Measurements from ENCODE around the gene ARPC3.
A peak's percentile ranks its signal among the peaks of the same experiment; 100 is the strongest.
"Not testable (repeated sequence)": the region's sequence is repeated elsewhere in the genome, so short reads cannot be mapped to it uniquely, and the experiment has no call there.

ARPC3 gene

DNA sequence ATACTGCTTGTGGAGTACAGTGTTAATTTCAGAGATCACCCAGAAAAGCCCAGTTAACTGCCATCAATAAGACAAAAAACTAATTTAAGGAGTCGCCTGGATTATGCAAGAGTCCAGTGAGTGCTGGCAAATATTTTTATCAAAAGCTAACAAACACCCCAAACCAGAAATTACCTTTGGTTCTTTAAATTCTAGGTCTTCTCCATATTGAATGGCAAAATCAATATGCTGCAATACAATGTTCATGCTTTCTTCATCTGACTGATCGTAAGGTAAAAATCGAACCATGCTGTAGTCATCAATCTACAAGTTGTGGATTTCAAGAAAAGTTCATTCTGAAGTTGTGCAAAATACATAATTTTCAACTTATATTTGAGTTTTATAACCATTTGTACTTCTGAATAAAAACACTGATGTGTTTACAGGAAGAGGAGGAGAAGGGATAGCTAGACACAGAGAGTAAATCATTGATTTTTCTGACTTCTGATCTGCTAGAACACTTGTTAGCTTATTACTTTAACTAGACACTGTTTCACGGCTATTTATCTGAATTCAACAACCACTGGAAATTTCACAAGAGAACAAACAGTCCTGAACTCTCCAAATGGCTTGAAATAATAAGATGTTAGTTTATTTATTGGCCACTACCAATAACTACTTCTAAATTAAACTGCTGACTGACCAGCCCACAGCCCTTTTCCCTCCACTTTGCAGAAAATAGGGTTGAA, 3.6 kb upstream of the ARPC3 start:
- no peaks in the 10 kb centered on the region for H3K27me3 ChIP-seq (ENCODE audit: insufficient read depth, low read length)
- peaks cover 14% of the 10 kb centered on the region for H3K79me2 ChIP-seq (ENCODE audit: control insufficient read depth, insufficient read depth, low read length, unreplicated experiment)
- H3K4me3 ChIP-seq (ENCODE audit: low read depth, low read length), result no peak overlapping the region
- H3K27ac ChIP-seq (ENCODE audit: low read depth, low read length), result no peak overlapping the region
- H3K4me1 ChIP-seq (ENCODE audit: control insufficient read depth, insufficient read depth, low read length, unreplicated experiment), result peaks cover 4% of the 10 kb centered on the region
- no peak overlapping the region for H2AFZ ChIP-seq (ENCODE audit: low read length, unreplicated experiment)
- peaks cover 7% of the 10 kb centered on the region; the same call in 1 of the 2 replicates for H3K36me3 ChIP-seq (ENCODE audit: insufficient read depth, low read length)

DNA sequence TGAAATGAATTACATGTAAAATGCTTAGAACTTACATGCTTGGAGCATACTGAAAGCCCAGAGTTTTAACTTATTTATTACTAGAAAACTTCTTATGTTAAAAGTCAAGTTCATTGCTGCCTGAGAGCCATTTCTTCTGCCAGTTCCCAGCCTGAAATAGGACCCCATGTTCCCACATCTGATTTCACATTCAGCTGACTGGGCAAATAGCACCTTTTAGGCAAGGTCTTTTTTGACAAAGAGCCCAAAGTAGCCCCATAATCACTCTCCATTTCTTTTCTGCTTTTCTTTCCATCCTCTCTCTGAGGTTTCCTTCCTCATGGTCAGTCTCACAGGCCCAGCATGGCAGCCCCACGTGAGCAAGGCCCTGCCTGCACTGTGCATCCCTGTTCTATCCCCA, 1.1 kb upstream of the ARPC3 start:
- H3K27ac ChIP-seq (ENCODE audit: low read depth, low read length), result no peak overlapping the region

DNA sequence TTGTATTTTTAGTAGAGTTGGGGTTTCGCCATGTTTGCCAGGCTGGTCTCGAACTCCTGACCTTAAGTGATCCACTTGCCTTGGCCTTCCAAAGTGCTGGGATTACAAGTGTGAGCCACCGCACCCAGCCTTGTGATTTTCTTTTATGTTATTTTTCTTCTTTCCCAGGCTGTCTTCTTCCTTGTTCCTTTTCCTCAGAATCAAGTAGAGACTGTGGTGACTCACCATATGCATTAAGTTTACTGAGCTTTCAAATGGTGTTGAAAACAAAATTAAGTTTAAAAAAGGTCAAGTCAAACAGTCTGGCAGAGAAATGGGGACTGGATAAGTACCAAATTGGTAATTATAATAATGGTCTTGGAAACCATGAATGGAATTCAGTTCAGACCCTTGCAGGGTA, 5.7 kb downstream of the ARPC3 start:
- peaks cover 24% of the 10 kb centered on the region for H3K36me3 ChIP-seq (ENCODE audit: insufficient read depth, low read length)
- peaks cover 4% of the 10 kb centered on the region for H3K4me1 ChIP-seq (ENCODE audit: control insufficient read depth, insufficient read depth, low read length, unreplicated experiment)
- H3K4me3 ChIP-seq (ENCODE audit: low read depth, low read length), result no peak overlapping the region
- peaks cover 50% of the 10 kb centered on the region for H3K79me2 ChIP-seq (ENCODE audit: control insufficient read depth, insufficient read depth, low read length, unreplicated experiment)
- H3K27ac ChIP-seq (ENCODE audit: low read depth, low read length), result no peak overlapping the region
- H3K27me3 ChIP-seq (ENCODE audit: insufficient read depth, low read length), result no peaks in the 10 kb centered on the region
- H2AFZ ChIP-seq (ENCODE audit: low read length, unreplicated experiment), result no peak overlapping the region

More for the DNA sequence above, 1.1 kb upstream of the ARPC3 start:
- Histone ChIP-seq H3K4me1 (ENCODE audit: control insufficient read depth, insufficient read depth, low read length, unreplicated experiment) (peaks cover 4% of the 10 kb centered on the region), H3K4me3 (ENCODE audit: low read depth, low read length) (no peak overlapping the region), H3K27me3 (ENCODE audit: insufficient read depth, low read length) (no peaks in the 10 kb centered on the region), H2AFZ (ENCODE audit: low read length, unreplicated experiment) (no peak overlapping the region), H3K79me2 (ENCODE audit: control insufficient read depth, insufficient read depth, low read length, unreplicated experiment) (peaks cover 36% of the 10 kb centered on the region), H3K36me3 (ENCODE audit: insufficient read depth, low read length) (peaks cover 7% of the 10 kb centered on the region; the same call in 1 of the 2 replicates)

- H3K79me2 ChIP-seq (ENCODE audit: control insufficient read depth, insufficient read depth, low read length, unreplicated experiment), result no peaks in the 10 kb centered on the region
- peaks cover 19% of the 10 kb centered on the region for H3K36me3 ChIP-seq (ENCODE audit: insufficient read depth, low read length)
- H2AFZ ChIP-seq (ENCODE audit: low read length, unreplicated experiment), result no peak overlapping the region
- peaks cover 13% of the 10 kb centered on the region for H3K4me1 ChIP-seq (ENCODE audit: control insufficient read depth, insufficient read depth, low read length, unreplicated experiment)
- no peaks in the 10 kb centered on the region for H3K27me3 ChIP-seq (ENCODE audit: insufficient read depth, low read length)
- H3K27ac ChIP-seq (ENCODE audit: low read depth, low read length), result peak overlapping the region; percentile 64
- H3K4me3 ChIP-seq (ENCODE audit: low read depth, low read length), result no peak overlapping the region
These were observed 13.9 kb downstream of the ARPC3 start for GRCh38 chr12:110436231-110436630.

DNA sequence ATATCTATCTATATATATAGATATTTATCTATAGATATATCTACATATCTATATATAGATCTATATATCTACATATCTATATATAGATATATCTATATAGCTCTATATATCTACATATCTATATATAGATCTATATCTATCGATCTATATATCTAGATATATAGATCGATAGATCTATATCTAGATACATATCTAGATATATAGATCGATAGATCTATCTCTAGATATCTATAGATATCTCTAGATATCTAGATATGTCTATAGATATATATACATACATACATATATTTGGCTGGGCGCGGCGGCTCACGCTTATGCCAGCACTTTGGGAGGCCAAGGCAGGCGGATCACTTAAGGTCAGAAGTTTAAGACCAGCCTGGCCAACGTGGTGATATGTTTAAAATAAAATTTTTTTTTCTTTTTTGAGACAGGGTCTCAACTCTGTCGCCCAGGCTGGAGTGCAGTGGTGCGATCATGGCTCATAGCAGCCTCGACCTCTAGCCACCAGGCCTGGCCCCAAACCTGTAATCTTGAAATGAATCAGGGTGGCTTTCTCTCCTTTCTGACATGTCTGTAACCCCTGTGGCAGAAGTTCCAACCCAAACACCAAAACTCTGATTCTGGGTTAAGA, 18.1 kb downstream of the ARPC3 start:
- no peak overlapping the region for H3K4me3 ChIP-seq (ENCODE audit: low read depth, low read length)
- H2AFZ ChIP-seq (ENCODE audit: low read length, unreplicated experiment), result no peak overlapping the region
- no peak overlapping the region for H3K27ac ChIP-seq (ENCODE audit: low read depth, low read length)
- no peaks in the 10 kb centered on the region for H3K27me3 ChIP-seq (ENCODE audit: insufficient read depth, low read length)
- peaks cover 4% of the 10 kb centered on the region; the same call in 1 of the 2 replicates for H3K36me3 ChIP-seq (ENCODE audit: insufficient read depth, low read length)
- no peaks in the 10 kb centered on the region for H3K79me2 ChIP-seq (ENCODE audit: control insufficient read depth, insufficient read depth, low read length, unreplicated experiment)
- peaks cover 12% of the 10 kb centered on the region for H3K4me1 ChIP-seq (ENCODE audit: control insufficient read depth, insufficient read depth, low read length, unreplicated experiment)

DNA sequence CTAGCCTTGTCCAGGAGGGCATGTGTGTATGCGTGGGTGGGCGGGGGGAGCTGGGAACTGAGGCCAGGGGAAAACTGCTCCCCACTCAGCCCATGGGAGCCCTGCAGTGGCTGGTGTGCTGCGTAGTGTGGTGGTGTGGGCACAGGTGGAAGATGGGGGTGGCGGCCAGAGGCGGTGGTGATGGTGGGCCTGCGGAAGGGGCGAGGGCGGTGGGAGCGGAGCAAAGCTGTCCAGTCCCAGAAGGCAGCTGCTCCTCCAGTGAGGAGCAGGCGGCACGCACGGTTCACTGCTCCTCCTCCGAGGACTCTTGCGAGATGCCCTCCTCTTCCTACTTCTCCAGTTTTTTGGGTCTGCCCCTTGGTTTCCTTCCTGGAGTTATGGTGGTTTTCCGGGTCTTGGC, 20.5 kb downstream of the ARPC3 start:
- H3K27me3 ChIP-seq (ENCODE audit: insufficient read depth, low read length); H3K27ac ChIP-seq (ENCODE audit: low read depth, low read length); H3K4me3 ChIP-seq (ENCODE audit: low read depth, low read length); H3K4me1 ChIP-seq (ENCODE audit: control insufficient read depth, insufficient read depth, low read length, unreplicated experiment); H2AFZ ChIP-seq (ENCODE audit: low read length, unreplicated experiment); H3K36me3 ChIP-seq (ENCODE audit: insufficient read depth, low read length); H3K79me2 ChIP-seq (ENCODE audit: control insufficient read depth, insufficient read depth, low read length, unreplicated experiment): not testable (repeated sequence)

GRCh38 chr12:110426406-110426805, 23.7 kb downstream of the ARPC3 start:
- no peaks in the 10 kb centered on the region for H3K4me1 ChIP-seq (ENCODE audit: control insufficient read depth, insufficient read depth, low read length, unreplicated experiment)
- no peaks in the 10 kb centered on the region for H3K36me3 ChIP-seq (ENCODE audit: insufficient read depth, low read length)
- no peaks in the 10 kb centered on the region for H3K79me2 ChIP-seq (ENCODE audit: control insufficient read depth, insufficient read depth, low read length, unreplicated experiment)
- no peak overlapping the region for H3K27ac ChIP-seq (ENCODE audit: low read depth, low read length)
- H2AFZ ChIP-seq (ENCODE audit: low read length, unreplicated experiment), result no peak overlapping the region
- H3K4me3 ChIP-seq (ENCODE audit: low read depth, low read length), result no peak overlapping the region
- no peaks in the 10 kb centered on the region for H3K27me3 ChIP-seq (ENCODE audit: insufficient read depth, low read length)

DNA sequence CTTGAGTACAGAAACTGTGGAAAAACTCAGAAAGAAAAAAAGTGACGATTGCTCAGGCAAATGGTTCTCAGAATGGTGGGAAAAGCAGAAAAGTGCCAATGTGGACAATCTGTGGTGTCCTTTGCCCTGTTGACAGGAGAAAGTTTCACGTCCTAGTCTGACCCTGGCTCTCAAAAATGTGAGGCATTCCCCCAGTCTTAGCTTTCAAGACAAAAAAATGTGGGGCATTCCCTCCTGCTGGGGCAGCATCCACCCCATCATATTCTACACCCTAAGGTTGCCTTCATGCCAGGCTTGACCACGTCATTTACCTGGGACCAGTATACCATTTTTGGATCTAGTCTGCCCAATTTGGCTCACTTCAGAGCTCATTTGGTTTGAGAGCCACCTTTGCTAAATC, 25.9 kb downstream of the ARPC3 start:
- Histone ChIP-seq H3K36me3 (ENCODE audit: insufficient read depth, low read length) (no peaks in the 10 kb centered on the region), H3K79me2 (ENCODE audit: control insufficient read depth, insufficient read depth, low read length, unreplicated experiment) (no peaks in the 10 kb centered on the region), H3K27ac (ENCODE audit: low read depth, low read length) (no peak overlapping the region), H3K27me3 (ENCODE audit: insufficient read depth, low read length) (no peaks in the 10 kb centered on the region), H3K4me3 (ENCODE audit: low read depth, low read length) (no peak overlapping the region), H3K4me1 (ENCODE audit: control insufficient read depth, insufficient read depth, low read length, unreplicated experiment) (no peaks in the 10 kb centered on the region), H2AFZ (ENCODE audit: low read length, unreplicated experiment) (no peak overlapping the region)

DNA sequence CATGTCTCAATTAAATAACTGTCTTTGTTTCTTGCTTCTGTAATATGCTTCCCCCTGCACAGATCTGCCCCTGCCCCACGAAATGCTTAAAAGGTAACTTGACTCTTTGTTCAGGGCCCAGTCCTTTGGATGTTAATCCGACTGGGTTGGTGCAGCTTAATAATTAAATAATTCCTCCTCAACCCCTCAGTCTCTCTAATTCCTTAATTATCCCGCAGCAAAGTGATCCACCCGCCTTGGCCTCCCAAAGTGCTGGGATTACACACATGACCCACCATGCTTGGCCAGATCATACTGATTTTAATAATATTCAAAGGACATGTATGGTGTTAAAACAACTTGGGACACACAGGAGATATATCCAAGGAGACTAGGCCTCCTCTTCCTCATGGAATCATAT, 28.4 kb downstream of the ARPC3 start:
- no peaks in the 10 kb centered on the region for H3K36me3 ChIP-seq (ENCODE audit: insufficient read depth, low read length)
- H3K27me3 ChIP-seq (ENCODE audit: insufficient read depth, low read length), result no peaks in the 10 kb centered on the region
- no peak overlapping the region for H3K4me3 ChIP-seq (ENCODE audit: low read depth, low read length)
- H3K27ac ChIP-seq (ENCODE audit: low read depth, low read length), result no peak overlapping the region
- H3K4me1 ChIP-seq (ENCODE audit: control insufficient read depth, insufficient read depth, low read length, unreplicated experiment), result no peaks in the 10 kb centered on the region
- no peaks in the 10 kb centered on the region for H3K79me2 ChIP-seq (ENCODE audit: control insufficient read depth, insufficient read depth, low read length, unreplicated experiment)
- no peak overlapping the region for H2AFZ ChIP-seq (ENCODE audit: low read length, unreplicated experiment)

GRCh38 chr12:110421159-110421661, 28.9 kb downstream of the ARPC3 start:
- no peak overlapping the region for H3K27ac ChIP-seq (ENCODE audit: low read depth, low read length)
- no peaks in the 10 kb centered on the region for H3K36me3 ChIP-seq (ENCODE audit: insufficient read depth, low read length)
- no peak overlapping the region for H3K4me3 ChIP-seq (ENCODE audit: low read depth, low read length)
- H3K4me1 ChIP-seq (ENCODE audit: control insufficient read depth, insufficient read depth, low read length, unreplicated experiment), result no peaks in the 10 kb centered on the region
- no peaks in the 10 kb centered on the region for H3K79me2 ChIP-seq (ENCODE audit: control insufficient read depth, insufficient read depth, low read length, unreplicated experiment)
- H2AFZ ChIP-seq (ENCODE audit: low read length, unreplicated experiment), result no peak overlapping the region
- no peaks in the 10 kb centered on the region for H3K27me3 ChIP-seq (ENCODE audit: insufficient read depth, low read length)

DNA sequence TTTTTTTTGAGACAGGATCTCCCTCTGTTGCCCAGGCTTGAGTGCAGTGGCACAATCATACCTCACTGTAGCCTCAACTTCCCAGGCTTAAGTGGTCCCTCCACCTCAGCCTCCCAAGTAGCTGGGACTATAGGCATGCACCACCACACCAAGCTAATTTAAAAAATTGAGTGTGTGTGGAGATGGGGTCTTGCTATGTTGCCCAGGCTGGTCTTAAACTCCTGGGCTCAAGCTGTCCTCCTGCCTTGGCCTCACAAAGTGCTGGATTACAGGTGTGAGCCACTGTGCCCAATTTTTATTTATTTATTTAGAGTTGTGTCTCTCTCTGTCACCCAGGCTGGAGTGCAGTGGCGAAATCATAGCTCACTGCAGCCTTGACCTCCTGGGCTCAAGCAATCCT, 29.5 kb downstream of the ARPC3 start:
- not testable (repeated sequence) for H3K79me2 ChIP-seq (ENCODE audit: control insufficient read depth, insufficient read depth, low read length, unreplicated experiment); H3K4me3 ChIP-seq (ENCODE audit: low read depth, low read length); H3K27ac ChIP-seq (ENCODE audit: low read depth, low read length); H3K27me3 ChIP-seq (ENCODE audit: insufficient read depth, low read length); H2AFZ ChIP-seq (ENCODE audit: low read length, unreplicated experiment); H3K36me3 ChIP-seq (ENCODE audit: insufficient read depth, low read length); H3K4me1 ChIP-seq (ENCODE audit: control insufficient read depth, insufficient read depth, low read length, unreplicated experiment)
